Activated T-cell treated with anti-CD3 and anti-CD28 coated beads for 24 hours (primary cell): ENCODE data around the gene SDK1.

ENCODE experiments used
- DNase-seq: peaks from one replicate; pipeline ENCODE4 v3.0.0-alpha.2; 2020; ENCODE audit warnings: low read depth

Gene SDK1

GRCh38 chr7:3300651-3301448, at the start of gene SDK1:
TSS of gene SDK1 (plus strand) at chr7:3301252. CDS start at chr7:3301587, 335 bp downstream.
- peak; percentile 88 for DNase-seq

GRCh38 chr7:3254718-3255117, 46.3 kb upstream of the SDK1 start:
- DNase-seq: no peak

- no peak for DNase-seq
Measured at GRCh38 chr7:3259711-3260400, 41.2 kb upstream of the SDK1 start.

- no peak for DNase-seq
Measured at GRCh38 chr7:3260401-3260715, 40.7 kb upstream of the SDK1 start.

GRCh38 chr7:3264693-3265339, 36.2 kb upstream of the SDK1 start:
- no peak for DNase-seq

- DNase-seq: no peak
Measured at GRCh38 chr7:3265388-3265787, 35.7 kb upstream of the SDK1 start.

GRCh38 chr7:3266240-3266639, 34.8 kb upstream of the SDK1 start:
- no peak for DNase-seq

- DNase-seq: no peak
Measured at GRCh38 chr7:3267966-3268690, 32.9 kb upstream of the SDK1 start.

- DNase-seq: no peak
Measured at GRCh38 chr7:3270362-3270761, 30.7 kb upstream of the SDK1 start.

GRCh38 chr7:3271298-3271697, 29.8 kb upstream of the SDK1 start:
- DNase-seq: no peak

GRCh38 chr7:3272691-3273141, 28.3 kb upstream of the SDK1 start:
- no peak for DNase-seq

GRCh38 chr7:3274131-3274530, 26.9 kb upstream of the SDK1 start:
- DNase-seq: no peak

- no peak for DNase-seq
Measured at GRCh38 chr7:3277604-3278572, 23.2 kb upstream of the SDK1 start.

- no peak for DNase-seq
Measured at GRCh38 chr7:3279147-3279818, 21.8 kb upstream of the SDK1 start.

- DNase-seq: no peak
Measured at GRCh38 chr7:3280445-3280844, 20.6 kb upstream of the SDK1 start.

- no peak for DNase-seq
Measured at GRCh38 chr7:3280946-3281656, 20.0 kb upstream of the SDK1 start.

- no peak for DNase-seq
Measured at GRCh38 chr7:3282457-3282856, 18.6 kb upstream of the SDK1 start.

GRCh38 chr7:3283130-3283704, 17.8 kb upstream of the SDK1 start:
- no peak for DNase-seq

GRCh38 chr7:3285652-3286051, 15.4 kb upstream of the SDK1 start:
- DNase-seq: no peak

- DNase-seq: no peak
Measured at GRCh38 chr7:3289996-3290395, 11.1 kb upstream of the SDK1 start.
